Gastroesophageal sphincter (tissue), 3 donors: Measurements from ENCODE around the gene FAM219A.

Experiments
- POLR2AphosphoS5 ChIP-seq: sonication (generic); formaldehyde crosslinking; IDR thresholded peaks from one replicate; pipeline ENCODE4 v1.6.1; 2017; ENCODE audit warnings: antibody characterized with exemption
- TF ChIP-seq, protein P1 (sequence below), 4 experiments: fragments of 200-600 bp in 2 of 4; fragments of 450-650 bp in 2 of 4; sonication (generic) in 1 of 4; IDR thresholded peaks; one replicate each; pipeline ENCODE4 v1.5.1; 2017 to 2019; ENCODE audit warnings: antibody characterized with exemption in 4 of 4, mild to moderate bottlenecking in 2 of 4, moderate library complexity in 2 of 4

DNA sequence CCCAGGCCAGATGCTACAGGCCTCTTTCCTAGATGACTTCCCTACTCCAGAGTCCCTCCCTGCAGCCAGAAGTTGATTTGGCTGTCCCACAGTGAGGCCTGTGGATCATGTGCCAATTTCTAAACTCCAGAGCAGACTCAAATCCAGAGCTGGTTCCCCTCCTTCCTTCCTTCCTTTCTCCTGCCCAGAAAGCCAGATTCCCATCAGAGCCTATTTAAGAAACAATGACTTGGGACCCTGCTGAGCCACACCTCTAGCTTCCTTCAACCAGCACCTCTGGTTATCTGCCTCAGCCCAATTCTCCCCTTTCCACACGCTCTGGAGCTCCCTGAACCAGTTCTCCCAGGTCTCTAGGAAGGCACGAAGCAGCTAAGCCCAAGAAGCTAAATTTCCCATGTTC is 7.2 kb downstream of the FAM219A start:
- TF ChIP-seq, protein P1, sequence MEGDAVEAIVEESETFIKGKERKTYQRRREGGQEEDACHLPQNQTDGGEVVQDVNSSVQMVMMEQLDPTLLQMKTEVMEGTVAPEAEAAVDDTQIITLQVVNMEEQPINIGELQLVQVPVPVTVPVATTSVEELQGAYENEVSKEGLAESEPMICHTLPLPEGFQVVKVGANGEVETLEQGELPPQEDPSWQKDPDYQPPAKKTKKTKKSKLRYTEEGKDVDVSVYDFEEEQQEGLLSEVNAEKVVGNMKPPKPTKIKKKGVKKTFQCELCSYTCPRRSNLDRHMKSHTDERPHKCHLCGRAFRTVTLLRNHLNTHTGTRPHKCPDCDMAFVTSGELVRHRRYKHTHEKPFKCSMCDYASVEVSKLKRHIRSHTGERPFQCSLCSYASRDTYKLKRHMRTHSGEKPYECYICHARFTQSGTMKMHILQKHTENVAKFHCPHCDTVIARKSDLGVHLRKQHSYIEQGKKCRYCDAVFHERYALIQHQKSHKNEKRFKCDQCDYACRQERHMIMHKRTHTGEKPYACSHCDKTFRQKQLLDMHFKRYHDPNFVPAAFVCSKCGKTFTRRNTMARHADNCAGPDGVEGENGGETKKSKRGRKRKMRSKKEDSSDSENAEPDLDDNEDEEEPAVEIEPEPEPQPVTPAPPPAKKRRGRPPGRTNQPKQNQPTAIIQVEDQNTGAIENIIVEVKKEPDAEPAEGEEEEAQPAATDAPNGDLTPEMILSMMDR (IDR thresholded peaks at IDR 0.05) = no peak
- TF ChIP-seq POLR2AphosphoS5 = no peak
